Gastroesophageal sphincter (tissue), 3 donors: Measurements from ENCODE around the gene PSRC1.

Experiments used
- CTCF ChIP-seq, 4 experiments: fragments of 200-600 bp in 2 of 4; fragments of 450-650 bp in 2 of 4; sonication (generic) in 1 of 4; IDR thresholded peaks; one replicate each; pipeline ENCODE4 v1.5.1; 2017 to 2019; ENCODE audit warnings: antibody characterized with exemption in 4 of 4, mild to moderate bottlenecking in 2 of 4, moderate library complexity in 2 of 4
- EP300 ChIP-seq: sonication (generic); formaldehyde crosslinking; IDR thresholded peaks from one replicate; pipeline ENCODE4 v1.6.1; 2017; ENCODE audit warnings: antibody characterized with exemption, mild to moderate bottlenecking

- no peak for TF ChIP-seq CTCF (IDR thresholded peaks at IDR 0.05)
- no peak for TF ChIP-seq EP300
Measured at GRCh38 chr1:109309347-109309746, 26.4 kb upstream of the PSRC1 start.
